ENCODE data around the gene FARP2. TPM values are rescaled to one million over a fixed set of nuclear protein-coding genes. Genes with fewer than 3 reads are reported as not detected.

The FARP2 gene
- total RNA-seq, 1 experiment from 2014 or later: 89.1 TPM

GRCh38 chr2:241489733-241490680 lies 133.9 kb downstream of the FARP2 start:
- CTCF ChIA-PET: interaction anchor here (0.7 kb wide), 1 partner anchor 272 kb away, joined by 3 read pairs; no protein-coding TSS in a partner anchor

GRCh38 chr2:241490825-241491506 lies 134.9 kb downstream of the FARP2 start:
- Histone ChIP-seq H3K79me2 (ENCODE audit: low read depth) (no peaks in the 10 kb centered on the region), H3K4me2 (no peak overlapping the region), H3K27ac (no peak overlapping the region), H3F3A (ENCODE audit: insufficient read depth, low read depth) (peaks cover 23% of the 10 kb centered on the region), H3K9me2 (ENCODE audit: insufficient read depth) (no peaks in the 10 kb centered on the region), H3K4me1 (replicated peaks; ENCODE audit: insufficient read depth) (no peaks in the 10 kb centered on the region), H3K4me3 (no peak overlapping the region), H3K36me3 (ENCODE audit: low read depth) (no peaks in the 10 kb centered on the region), H3K9me3 (ENCODE audit: insufficient read depth, low read depth) (no peaks in the 10 kb centered on the region), H4K20me1 (ENCODE audit: insufficient read depth) (no peaks in the 10 kb centered on the region), H3K27me3 (ENCODE audit: insufficient read depth, low read depth) (no peaks in the 10 kb centered on the region), H2AFZ (no peak overlapping the region)
- DNase-seq: no peak
- POLR2A ChIA-PET (ENCODE audit: unreplicated experiment): no interaction called here
- no peak for TF ChIP-seq CTCF (conservative IDR thresholded peaks at IDR 0.05)
- no peak for TF ChIP-seq EZH2 (IDR thresholded peaks at IDR 0.05; ENCODE audit: low read depth)
- CTCF ChIA-PET: interaction anchor here (0.7 kb wide), 1 partner anchor 273 kb away, joined by 3 read pairs; no protein-coding TSS in a partner anchor
- intact Hi-C loops (cut with micrococcal nuclease; ENCODE audit: unreplicated experiment): no loop called here
- no TSS peak for BruUV-seq (replicated peaks)

More at GRCh38 chr2:241489733-241490680, 133.9 kb downstream of the FARP2 start:
- no peak overlapping the region for H2AFZ ChIP-seq
- peaks cover 23% of the 10 kb centered on the region for H3F3A ChIP-seq (ENCODE audit: insufficient read depth, low read depth)
- H3K79me2 ChIP-seq (ENCODE audit: low read depth): no peaks in the 10 kb centered on the region
- POLR2A ChIA-PET (ENCODE audit: unreplicated experiment): no interaction called here
- H3K4me2 ChIP-seq: no peak overlapping the region
- no peak overlapping the region for H3K4me3 ChIP-seq
- no peaks in the 10 kb centered on the region for H3K9me2 ChIP-seq (ENCODE audit: insufficient read depth)
- BruUV-seq (replicated peaks): no TSS peak
- H3K36me3 ChIP-seq (ENCODE audit: low read depth): no peaks in the 10 kb centered on the region
- TF ChIP-seq EZH2 (IDR thresholded peaks at IDR 0.05; ENCODE audit: low read depth) (no peak), CTCF (conservative IDR thresholded peaks at IDR 0.05) (no peak)
- intact Hi-C loops (cut with micrococcal nuclease; ENCODE audit: unreplicated experiment): no loop called here
- no peak for DNase-seq
- no peaks in the 10 kb centered on the region for H3K9me3 ChIP-seq (ENCODE audit: insufficient read depth, low read depth)
- no peaks in the 10 kb centered on the region for H3K27me3 ChIP-seq (ENCODE audit: insufficient read depth, low read depth)
- H3K27ac ChIP-seq: no peak overlapping the region
- H4K20me1 ChIP-seq (ENCODE audit: insufficient read depth): no peaks in the 10 kb centered on the region
- no peaks in the 10 kb centered on the region for H3K4me1 ChIP-seq (replicated peaks; ENCODE audit: insufficient read depth)

- intact Hi-C loops (cut with micrococcal nuclease; ENCODE audit: unreplicated experiment): no loop called here
- H3K36me3 ChIP-seq (ENCODE audit: low read depth): no peaks in the 10 kb centered on the region
- no peaks in the 10 kb centered on the region for H3K79me2 ChIP-seq (ENCODE audit: low read depth)
- no peak for DNase-seq
- H3K9me3 ChIP-seq (ENCODE audit: insufficient read depth, low read depth): no peaks in the 10 kb centered on the region
- H3K27ac ChIP-seq: no peak overlapping the region
- no TSS peak for BruUV-seq (replicated peaks)
- H3K4me1 ChIP-seq (replicated peaks; ENCODE audit: insufficient read depth): no peaks in the 10 kb centered on the region
- H2AFZ ChIP-seq: no peak overlapping the region
- no peak overlapping the region for H3K4me3 ChIP-seq
- no peaks in the 10 kb centered on the region for H3K9me2 ChIP-seq (ENCODE audit: insufficient read depth)
- no peaks in the 10 kb centered on the region for H3K27me3 ChIP-seq (ENCODE audit: insufficient read depth, low read depth)
- POLR2A ChIA-PET (ENCODE audit: unreplicated experiment): no interaction called here
- H4K20me1 ChIP-seq (ENCODE audit: insufficient read depth): no peaks in the 10 kb centered on the region
- TF ChIP-seq EZH2 (IDR thresholded peaks at IDR 0.05; ENCODE audit: low read depth) (no peak), CTCF (conservative IDR thresholded peaks at IDR 0.05) (no peak)
- CTCF ChIA-PET: no interaction called here
- H3F3A ChIP-seq (ENCODE audit: insufficient read depth, low read depth): peaks cover 23% of the 10 kb centered on the region
- H3K4me2 ChIP-seq: no peak overlapping the region
Measured at GRCh38 chr2:241491549-241492173, 135.6 kb downstream of the FARP2 start.

All from PC-9 (cell line).